ENCODE data around the gene GRK5. TPM values are rescaled to one million over a fixed set of nuclear protein-coding genes. Genes with fewer than 3 reads are reported as not detected.

GRK5 gene
- polyA plus RNA-seq, 1 donor from 2014 or later = 34.9 TPM

- TF ChIP-seq SMC3 (conservative IDR thresholded peaks at IDR 0.05; ENCODE audit: poor library complexity) (no peak), EP300 (conservative IDR thresholded peaks at IDR 0.05; ENCODE audit: poor library complexity, severe bottlenecking) (no peak), CTCF (IDR thresholded peaks at IDR 0.05; ENCODE audit: poor library complexity, severe bottlenecking) (no peak), RAD21 (conservative IDR thresholded peaks at IDR 0.05) (no peak), EZH2 (IDR thresholded peaks at IDR 0.05; ENCODE audit: borderline replicate concordance, insufficient read depth, low read length, poor library complexity, severe bottlenecking) (no peak), TAF1 (IDR thresholded peaks at IDR 0.05; ENCODE audit: low read depth) (no peak), MXI1 (conservative IDR thresholded peaks at IDR 0.05; ENCODE audit: poor library complexity, severe bottlenecking) (no peak), POLR2AphosphoS5 (IDR thresholded peaks at IDR 0.05) (no peak), REST (IDR thresholded peaks at IDR 0.05; ENCODE audit: borderline replicate concordance) (no peak)
- Histone ChIP-seq H3K9ac (ENCODE audit: low read length) (no peak overlapping the region), H2AFZ (ENCODE audit: low read depth, low read length) (no peak overlapping the region), H3K4me3 (ENCODE audit: low read length) (no peak overlapping the region), H3K9me2 (ENCODE audit: insufficient read depth, low read length) (no peaks in the 10 kb centered on the region), H3K27ac (ENCODE audit: low read length) (no peak overlapping the region), H3K9me3 (ENCODE audit: low read length) (no peaks in the 10 kb centered on the region), H3F3A (ENCODE audit: insufficient read depth, low read length, poor library complexity, severe bottlenecking) (no peaks in the 10 kb centered on the region), H3K79me2 (replicated peaks; ENCODE audit: insufficient read depth, low read length) (no peaks in the 10 kb centered on the region), H3K4me2 (ENCODE audit: low read length) (no peak overlapping the region), H3K36me3 (ENCODE audit: insufficient read depth, low read length) (no peaks in the 10 kb centered on the region), H4K20me1 (ENCODE audit: insufficient read depth) (no peaks in the 10 kb centered on the region), H3K27me3 (ENCODE audit: insufficient read depth, low read depth, low read length) (no peaks in the 10 kb centered on the region)
Observed at GRCh38 chr10:119417852-119418251, 210.5 kb downstream of the GRK5 start.

GRCh38 chr10:119418362-119418761 lies 211.0 kb downstream of the GRK5 start:
- H3K36me3 ChIP-seq (ENCODE audit: insufficient read depth, low read length) = no peaks in the 10 kb centered on the region
- TF ChIP-seq RAD21 (conservative IDR thresholded peaks at IDR 0.05) = no peak
- TF ChIP-seq SMC3 (conservative IDR thresholded peaks at IDR 0.05; ENCODE audit: poor library complexity) = no peak
- TF ChIP-seq EP300 (conservative IDR thresholded peaks at IDR 0.05; ENCODE audit: poor library complexity, severe bottlenecking) = no peak
- TF ChIP-seq MXI1 (conservative IDR thresholded peaks at IDR 0.05; ENCODE audit: poor library complexity, severe bottlenecking) = no peak
- TF ChIP-seq CTCF (IDR thresholded peaks at IDR 0.05; ENCODE audit: poor library complexity, severe bottlenecking) = no peak
- no peak for TF ChIP-seq EZH2 (IDR thresholded peaks at IDR 0.05; ENCODE audit: borderline replicate concordance, insufficient read depth, low read length, poor library complexity, severe bottlenecking)
- TF ChIP-seq POLR2AphosphoS5 (IDR thresholded peaks at IDR 0.05) = no peak
- no peak overlapping the region for H2AFZ ChIP-seq (ENCODE audit: low read depth, low read length)
- H3K79me2 ChIP-seq (replicated peaks; ENCODE audit: insufficient read depth, low read length) = no peaks in the 10 kb centered on the region
- no peaks in the 10 kb centered on the region for H3K9me2 ChIP-seq (ENCODE audit: insufficient read depth, low read length)
- H4K20me1 ChIP-seq (ENCODE audit: insufficient read depth) = no peaks in the 10 kb centered on the region
- no peak overlapping the region for H3K9ac ChIP-seq (ENCODE audit: low read length)
- no peaks in the 10 kb centered on the region for H3K27me3 ChIP-seq (ENCODE audit: insufficient read depth, low read depth, low read length)
- H3K4me3 ChIP-seq (ENCODE audit: low read length) = no peak overlapping the region
- no peak overlapping the region for H3K27ac ChIP-seq (ENCODE audit: low read length)
- H3F3A ChIP-seq (ENCODE audit: insufficient read depth, low read length, poor library complexity, severe bottlenecking) = no peaks in the 10 kb centered on the region
- no peaks in the 10 kb centered on the region for H3K9me3 ChIP-seq (ENCODE audit: low read length)
- no peak overlapping the region for H3K4me2 ChIP-seq (ENCODE audit: low read length)
